ENCODE measurements around the gene CCT8L2. TPM values are rescaled to one million over a fixed set of nuclear protein-coding genes. Genes with fewer than 3 reads are reported as not detected.
"Not testable (repeated sequence)": the region's sequence is repeated elsewhere in the genome, so short reads cannot be mapped to it uniquely, and the experiment has no call there.

CCT8L2 gene
- total RNA-seq, 1 experiment from 2014 or later: not detected

DNA sequence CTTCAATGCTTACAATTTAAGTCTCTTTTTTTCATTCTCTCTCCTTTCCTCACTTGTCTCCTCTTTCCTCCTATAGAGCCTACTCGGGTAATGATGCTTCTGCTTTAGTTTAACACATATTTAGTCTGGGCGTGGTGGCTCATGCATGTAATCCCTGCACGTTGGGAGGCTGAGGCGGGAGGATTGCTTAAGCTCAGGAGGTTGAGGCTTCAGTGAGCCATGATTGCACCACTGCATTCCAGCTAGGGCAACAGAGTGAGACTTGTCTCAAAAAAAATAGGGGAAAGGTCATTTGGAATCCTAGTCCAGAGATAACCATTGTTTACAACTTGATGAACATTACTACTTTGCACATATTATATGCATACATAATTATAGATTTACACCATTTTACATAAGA lies 1.4 kb upstream of the CCT8L2 start:
- Histone ChIP-seq H3K79me2 (ENCODE audit: insufficient read depth, low read length) (no peaks in the 10 kb centered on the region), H2BK5ac (ENCODE audit: insufficient read length, low read length) (no peak overlapping the region), H2AK5ac (ENCODE audit: insufficient read length, low read length) (no peak overlapping the region), H3K4me1 (ENCODE audit: insufficient read depth, low read length) (no peaks in the 10 kb centered on the region), H2BK15ac (ENCODE audit: low read depth, low read length) (no peak overlapping the region), H3K79me1 (ENCODE audit: insufficient read depth, low read depth, low read length, poor library complexity, severe bottlenecking) (no peaks in the 10 kb centered on the region), H3K27ac (ENCODE audit: insufficient read length, low read depth, low read length) (no peak overlapping the region), H4K91ac (ENCODE audit: insufficient read length, low read depth, low read length) (no peak overlapping the region), H2BK20ac (ENCODE audit: low read depth, low read length, poor library complexity, severe bottlenecking) (no peak overlapping the region), H4K8ac (replicated peaks; ENCODE audit: insufficient read length, low read depth, low read length) (no peak overlapping the region), H3K9ac (ENCODE audit: extremely low read depth, insufficient read length, low read length) (no peak overlapping the region), H2BK12ac (ENCODE audit: insufficient read length, low read depth, low read length) (no peak overlapping the region), H2BK120ac (ENCODE audit: low read depth, low read length, poor library complexity, severe bottlenecking) (no peak overlapping the region), H2AFZ (ENCODE audit: low read length) (no peak overlapping the region), H3K23me2 (ENCODE audit: insufficient read length, low read depth, low read length, poor library complexity, severe bottlenecking) (no peaks in the 10 kb centered on the region), H4K20me1 (ENCODE audit: control insufficient read depth, insufficient read depth, insufficient read length) (no peaks in the 10 kb centered on the region), H3T11ph (ENCODE audit: low read length) (no peak overlapping the region), H3K4me2 (ENCODE audit: insufficient read depth, insufficient read length, low read length) (no peak overlapping the region), H3K56ac (ENCODE audit: insufficient read length, low read depth, low read length) (no peak overlapping the region), H3K23ac (ENCODE audit: insufficient read length, low read depth, low read length) (no peak overlapping the region), H3K9me3 (ENCODE audit: control insufficient read depth, low read depth, low read length) (peaks cover 57% of the 10 kb centered on the region), H4K5ac (ENCODE audit: insufficient read length, low read depth, low read length) (no peak overlapping the region), H3K14ac (ENCODE audit: insufficient read depth, low read length) (no peak overlapping the region), H3K27me3 (ENCODE audit: insufficient read depth, low read length) (no peaks in the 10 kb centered on the region), H3K18ac (ENCODE audit: insufficient read length, low read depth, low read length) (no peak overlapping the region), H3K4ac (ENCODE audit: low read depth, low read length) (no peak overlapping the region)
- H3K36me3 Mint-ChIP-seq (ENCODE audit: insufficient read depth in 1 of 3, low read depth in 3 of 3): peaks cover 8 to 20% (median 16%) of the 10 kb centered on the region in 3 experiments; a peak in 6 of 7 replicates
- no peak overlapping the region for H3K27ac Mint-ChIP-seq
- peaks cover 88 to 94% of the 10 kb centered on the region in 2 experiments for H3K9me3 Mint-ChIP-seq
- no peaks in the 10 kb centered on the region for H3K4me1 Mint-ChIP-seq
- no peak for DNase-seq
- TF ChIP-seq, protein P1, sequence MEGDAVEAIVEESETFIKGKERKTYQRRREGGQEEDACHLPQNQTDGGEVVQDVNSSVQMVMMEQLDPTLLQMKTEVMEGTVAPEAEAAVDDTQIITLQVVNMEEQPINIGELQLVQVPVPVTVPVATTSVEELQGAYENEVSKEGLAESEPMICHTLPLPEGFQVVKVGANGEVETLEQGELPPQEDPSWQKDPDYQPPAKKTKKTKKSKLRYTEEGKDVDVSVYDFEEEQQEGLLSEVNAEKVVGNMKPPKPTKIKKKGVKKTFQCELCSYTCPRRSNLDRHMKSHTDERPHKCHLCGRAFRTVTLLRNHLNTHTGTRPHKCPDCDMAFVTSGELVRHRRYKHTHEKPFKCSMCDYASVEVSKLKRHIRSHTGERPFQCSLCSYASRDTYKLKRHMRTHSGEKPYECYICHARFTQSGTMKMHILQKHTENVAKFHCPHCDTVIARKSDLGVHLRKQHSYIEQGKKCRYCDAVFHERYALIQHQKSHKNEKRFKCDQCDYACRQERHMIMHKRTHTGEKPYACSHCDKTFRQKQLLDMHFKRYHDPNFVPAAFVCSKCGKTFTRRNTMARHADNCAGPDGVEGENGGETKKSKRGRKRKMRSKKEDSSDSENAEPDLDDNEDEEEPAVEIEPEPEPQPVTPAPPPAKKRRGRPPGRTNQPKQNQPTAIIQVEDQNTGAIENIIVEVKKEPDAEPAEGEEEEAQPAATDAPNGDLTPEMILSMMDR (conservative IDR thresholded peaks at IDR 0.05): no peak
- peaks cover 4% of the 10 kb centered on the region; the same call in 1 of the 2 replicates for H3K27me3 Mint-ChIP-seq (ENCODE audit: low read depth)
- no CpG with 5 or more reads among the region's 4 CpGs for WGBS (ENCODE audit: extremely low coverage, insufficient read length, low lambda C conversion rate)
- no peak overlapping the region for H3K4me3 Mint-ChIP-seq

DNA sequence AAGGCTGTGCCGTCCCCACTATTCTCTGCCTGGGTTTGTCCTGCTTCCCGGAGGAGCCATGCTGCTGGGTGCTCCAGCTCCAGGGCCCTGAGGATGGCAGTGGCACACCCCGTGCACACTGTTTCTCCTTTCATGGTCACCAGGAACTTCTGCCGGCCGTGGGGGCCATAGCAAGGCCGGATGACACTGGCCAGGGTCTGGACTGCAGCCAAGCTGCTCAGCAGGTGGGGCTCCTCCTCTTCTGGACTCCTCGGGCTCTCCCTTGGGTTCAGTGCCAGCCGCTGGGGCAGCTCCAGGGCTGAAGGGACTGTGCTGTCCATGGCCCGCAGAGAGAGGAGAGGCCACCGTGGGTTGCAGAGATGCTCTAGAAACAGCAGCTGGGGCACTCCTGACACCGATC lies 379 bp downstream of the CCT8L2 start:
- H3K18ac ChIP-seq (ENCODE audit: insufficient read length, low read depth, low read length); H2AK5ac ChIP-seq (ENCODE audit: insufficient read length, low read length); H3K4ac ChIP-seq (ENCODE audit: low read depth, low read length); H4K5ac ChIP-seq (ENCODE audit: insufficient read length, low read depth, low read length); H3K4me1 ChIP-seq (ENCODE audit: insufficient read depth, low read length); H2AFZ ChIP-seq (ENCODE audit: low read length); H3T11ph ChIP-seq (ENCODE audit: low read length); H2BK120ac ChIP-seq (ENCODE audit: low read depth, low read length, poor library complexity, severe bottlenecking); H4K91ac ChIP-seq (ENCODE audit: insufficient read length, low read depth, low read length); H2BK12ac ChIP-seq (ENCODE audit: insufficient read length, low read depth, low read length); H3K9ac ChIP-seq (ENCODE audit: extremely low read depth, insufficient read length, low read length); H3K27ac Mint-ChIP-seq; H3K23ac ChIP-seq (ENCODE audit: insufficient read length, low read depth, low read length); H3K27me3 ChIP-seq (ENCODE audit: insufficient read depth, low read length); H3K4me1 Mint-ChIP-seq; H3K27me3 Mint-ChIP-seq (ENCODE audit: low read depth); H4K20me1 ChIP-seq (ENCODE audit: control insufficient read depth, insufficient read depth, insufficient read length); H3K79me2 ChIP-seq (ENCODE audit: insufficient read depth, low read length); DNase-seq; H3K27ac ChIP-seq (ENCODE audit: insufficient read length, low read depth, low read length); H4K8ac ChIP-seq (replicated peaks; ENCODE audit: insufficient read length, low read depth, low read length); H2BK20ac ChIP-seq (ENCODE audit: low read depth, low read length, poor library complexity, severe bottlenecking); H3K4me2 ChIP-seq (ENCODE audit: insufficient read depth, insufficient read length, low read length); H3K56ac ChIP-seq (ENCODE audit: insufficient read length, low read depth, low read length); H2BK15ac ChIP-seq (ENCODE audit: low read depth, low read length); H3K23me2 ChIP-seq (ENCODE audit: insufficient read length, low read depth, low read length, poor library complexity, severe bottlenecking); H3K14ac ChIP-seq (ENCODE audit: insufficient read depth, low read length); H2BK5ac ChIP-seq (ENCODE audit: insufficient read length, low read length); H3K79me1 ChIP-seq (ENCODE audit: insufficient read depth, low read depth, low read length, poor library complexity, severe bottlenecking); H3K4me3 Mint-ChIP-seq: not testable (repeated sequence)
- H3K9me3 ChIP-seq (ENCODE audit: control insufficient read depth, low read depth, low read length): peaks cover 64% of the 10 kb centered on the region
- WGBS (ENCODE audit: extremely low coverage, insufficient read length, low lambda C conversion rate): no CpG with 5 or more reads among the region's 11 CpGs
- Mint-ChIP-seq H3K36me3 (ENCODE audit: insufficient read depth in 1 of 3, low read depth in 3 of 3) (peaks cover 8 to 21% (median 16%) of the 10 kb centered on the region in 3 experiments; a peak in 6 of 7 replicates), H3K9me3 (peaks cover 83 to 85% of the 10 kb centered on the region in 2 experiments)
